PC-9 (cell line): ENCODE data around the gene COQ4.

Experiments
- EZH2 ChIP-seq: fragments of 200-600 bp; sonication (generic); IDR thresholded peaks from 2 replicates; pipeline ENCODE4 v1.8.0; 2017; ENCODE audit warnings: antibody characterized with exemption, low read depth
- TF ChIP-seq, protein P1 (sequence below): fragments of 200-600 bp; sonication (generic); conservative IDR thresholded peaks from 2 replicates; pipeline ENCODE4 v1.6.1; 2017; ENCODE audit warnings: mixed run types, antibody characterized with exemption, mild to moderate bottlenecking, moderate library complexity

DNA sequence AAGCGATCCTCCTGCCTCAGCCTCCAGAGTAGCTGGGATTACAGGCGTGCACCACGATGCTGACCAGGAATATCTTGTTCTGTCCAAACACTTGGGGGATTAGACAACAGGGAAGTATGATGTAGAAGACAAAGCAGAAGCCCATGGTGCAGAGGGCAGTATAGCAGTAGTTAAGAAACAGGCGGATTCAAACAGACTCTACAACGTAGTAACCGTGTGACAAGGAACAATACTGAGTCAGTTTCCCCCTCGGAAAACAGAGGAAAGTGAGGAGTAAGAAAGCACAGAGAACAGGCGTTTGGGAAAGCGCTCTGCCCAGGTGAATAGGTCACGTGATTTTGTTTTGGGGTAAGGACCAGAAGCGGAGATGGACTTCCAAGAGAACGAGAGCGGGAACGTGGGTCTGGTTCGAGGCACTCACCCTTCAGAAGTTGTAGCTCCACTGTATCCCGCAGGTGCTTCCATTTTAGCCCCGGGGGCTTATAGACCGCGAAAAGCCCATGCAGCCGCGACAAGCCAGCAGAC is 698 bp upstream of the COQ4 start:
- TF ChIP-seq EZH2 = no peak
- TF ChIP-seq, protein P1, sequence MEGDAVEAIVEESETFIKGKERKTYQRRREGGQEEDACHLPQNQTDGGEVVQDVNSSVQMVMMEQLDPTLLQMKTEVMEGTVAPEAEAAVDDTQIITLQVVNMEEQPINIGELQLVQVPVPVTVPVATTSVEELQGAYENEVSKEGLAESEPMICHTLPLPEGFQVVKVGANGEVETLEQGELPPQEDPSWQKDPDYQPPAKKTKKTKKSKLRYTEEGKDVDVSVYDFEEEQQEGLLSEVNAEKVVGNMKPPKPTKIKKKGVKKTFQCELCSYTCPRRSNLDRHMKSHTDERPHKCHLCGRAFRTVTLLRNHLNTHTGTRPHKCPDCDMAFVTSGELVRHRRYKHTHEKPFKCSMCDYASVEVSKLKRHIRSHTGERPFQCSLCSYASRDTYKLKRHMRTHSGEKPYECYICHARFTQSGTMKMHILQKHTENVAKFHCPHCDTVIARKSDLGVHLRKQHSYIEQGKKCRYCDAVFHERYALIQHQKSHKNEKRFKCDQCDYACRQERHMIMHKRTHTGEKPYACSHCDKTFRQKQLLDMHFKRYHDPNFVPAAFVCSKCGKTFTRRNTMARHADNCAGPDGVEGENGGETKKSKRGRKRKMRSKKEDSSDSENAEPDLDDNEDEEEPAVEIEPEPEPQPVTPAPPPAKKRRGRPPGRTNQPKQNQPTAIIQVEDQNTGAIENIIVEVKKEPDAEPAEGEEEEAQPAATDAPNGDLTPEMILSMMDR = no peak
